GM18868 (cell line): ENCODE measurements around the gene MARCKSL1.
"Not testable (repeated sequence)": the region's sequence is repeated elsewhere in the genome, so short reads cannot be mapped to it uniquely, and the experiment has no call there.

ENCODE experiments used
- ATAC-seq: cut with Tn5 transposase; IDR thresholded peaks from one replicate; pipeline ENCODE4 v1.9.1; 2021; ENCODE audit warnings: mild to moderate bottlenecking, moderate library complexity; ENCODE audit not compliant: unreplicated experiment

MARCKSL1 gene

GRCh38 chr1:32335790-32336590 lies at the start of gene MARCKSL1:
Gene MARCKSL1, minus strand, starts transcription at chr1:32336233. Its CDS starts 200 bp downstream, at chr1:32336033.
- peak; percentile 35 for ATAC-seq

GRCh38 chr1:32380057-32380456 lies 44.0 kb upstream of the MARCKSL1 start:
- no peak for ATAC-seq

GRCh38 chr1:32377541-32378220 lies 41.6 kb upstream of the MARCKSL1 start:
- no peak for ATAC-seq

GRCh38 chr1:32376199-32376598 lies 40.2 kb upstream of the MARCKSL1 start:
- ATAC-seq: no peak

- ATAC-seq: no peak
Measured at GRCh38 chr1:32373996-32374592, 38.1 kb upstream of the MARCKSL1 start.

GRCh38 chr1:32372149-32372756 lies 36.2 kb upstream of the MARCKSL1 start:
- ATAC-seq: no peak

GRCh38 chr1:32367912-32368635 lies 32.0 kb upstream of the MARCKSL1 start:
- no peak for ATAC-seq

- ATAC-seq: no peak
Measured at GRCh38 chr1:32365445-32365844, 29.4 kb upstream of the MARCKSL1 start.

- no peak for ATAC-seq
Measured at GRCh38 chr1:32364836-32365235, 28.8 kb upstream of the MARCKSL1 start.

- ATAC-seq: no peak
Measured at GRCh38 chr1:32363713-32364112, 27.7 kb upstream of the MARCKSL1 start.

GRCh38 chr1:32362474-32363313 lies 26.7 kb upstream of the MARCKSL1 start, which contains the start of the genes FAM229A and TSSK3:
Gene FAM229A, minus strand, starts transcription at chr1:32362485. Its CDS starts 394 bp downstream, at chr1:32362091.
Gene TSSK3, plus strand, starts transcription at chr1:32362539. Its CDS starts 163 bp downstream, at chr1:32362702.
- ATAC-seq: no peak

GRCh38 chr1:32361674-32362473 lies 25.8 kb upstream of the MARCKSL1 start:
- ATAC-seq: no peak

- no peak for ATAC-seq
Measured at GRCh38 chr1:32361308-32361673, 25.3 kb upstream of the MARCKSL1 start.

- no peak for ATAC-seq
Measured at GRCh38 chr1:32358435-32358834, 22.4 kb upstream of the MARCKSL1 start.

GRCh38 chr1:32357614-32358013 lies 21.6 kb upstream of the MARCKSL1 start:
- ATAC-seq: no peak

GRCh38 chr1:32356478-32356877 lies 20.4 kb upstream of the MARCKSL1 start:
- no peak for ATAC-seq

GRCh38 chr1:32355778-32356177 lies 19.7 kb upstream of the MARCKSL1 start:
- ATAC-seq: not testable (repeated sequence)

GRCh38 chr1:32353886-32354570 lies 18.0 kb upstream of the MARCKSL1 start:
- ATAC-seq: no peak
